BLaER1 treated with 17β-estradiol and CSF1 and Interleukin-3, amounts not matched to agents 10 nM and 100 nM (cell line): ENCODE results near the gene RNF151.
A peak's percentile ranks its signal among the peaks of the same experiment; 100 is the strongest.
"Not testable (repeated sequence)": the region's sequence is repeated elsewhere in the genome, so short reads cannot be mapped to it uniquely, and the experiment has no call there.

Source experiments
- H3K27ac ChIP-seq, 11 experiments: shearing (Covaris generic); formaldehyde crosslinking; 2 replicates each; pipeline ENCODE4 v1.8.1; 2022
- H3K27me3 ChIP-seq, 11 experiments: shearing (Covaris generic); formaldehyde crosslinking; 2 replicates each; pipeline ENCODE4 v1.8.1; 2022
- H3K36me3 ChIP-seq, 11 experiments: shearing (Covaris generic); formaldehyde crosslinking; 2 replicates each; pipeline ENCODE4 v1.8.1; 2022
- H3K4me1 ChIP-seq, 10 experiments: shearing (Covaris generic); formaldehyde crosslinking; 2 replicates each; pipeline ENCODE4 v1.8.1; 2022
- H3K4me2 ChIP-seq, 11 experiments: shearing (Covaris generic); formaldehyde crosslinking; 2 replicates each; pipeline ENCODE4 v1.8.1; 2022
- H3K4me3 ChIP-seq, 10 experiments: shearing (Covaris generic); formaldehyde crosslinking; 2 replicates each; pipeline ENCODE4 v1.8.1; 2022
- H3K9ac ChIP-seq, 11 experiments: shearing (Covaris generic); formaldehyde crosslinking; 2 replicates each; pipeline ENCODE4 v1.8.1; 2022
- H3K9me3 ChIP-seq, 11 experiments: shearing (Covaris generic); formaldehyde crosslinking; replicated peaks in 1 of 11; 2 replicates each; pipeline ENCODE4 v1.8.1; 2022
- H4K20me1 ChIP-seq, 11 experiments: shearing (Covaris generic); formaldehyde crosslinking; 2 replicates each; pipeline ENCODE4 v1.8.1; 2022
- Cebpa-rat ChIP-seq, 11 experiments: shearing (Covaris generic); IDR thresholded peaks; 2 replicates each; pipeline ENCODE4 v1.8.1; 2022

The RNF151 gene

DNA sequence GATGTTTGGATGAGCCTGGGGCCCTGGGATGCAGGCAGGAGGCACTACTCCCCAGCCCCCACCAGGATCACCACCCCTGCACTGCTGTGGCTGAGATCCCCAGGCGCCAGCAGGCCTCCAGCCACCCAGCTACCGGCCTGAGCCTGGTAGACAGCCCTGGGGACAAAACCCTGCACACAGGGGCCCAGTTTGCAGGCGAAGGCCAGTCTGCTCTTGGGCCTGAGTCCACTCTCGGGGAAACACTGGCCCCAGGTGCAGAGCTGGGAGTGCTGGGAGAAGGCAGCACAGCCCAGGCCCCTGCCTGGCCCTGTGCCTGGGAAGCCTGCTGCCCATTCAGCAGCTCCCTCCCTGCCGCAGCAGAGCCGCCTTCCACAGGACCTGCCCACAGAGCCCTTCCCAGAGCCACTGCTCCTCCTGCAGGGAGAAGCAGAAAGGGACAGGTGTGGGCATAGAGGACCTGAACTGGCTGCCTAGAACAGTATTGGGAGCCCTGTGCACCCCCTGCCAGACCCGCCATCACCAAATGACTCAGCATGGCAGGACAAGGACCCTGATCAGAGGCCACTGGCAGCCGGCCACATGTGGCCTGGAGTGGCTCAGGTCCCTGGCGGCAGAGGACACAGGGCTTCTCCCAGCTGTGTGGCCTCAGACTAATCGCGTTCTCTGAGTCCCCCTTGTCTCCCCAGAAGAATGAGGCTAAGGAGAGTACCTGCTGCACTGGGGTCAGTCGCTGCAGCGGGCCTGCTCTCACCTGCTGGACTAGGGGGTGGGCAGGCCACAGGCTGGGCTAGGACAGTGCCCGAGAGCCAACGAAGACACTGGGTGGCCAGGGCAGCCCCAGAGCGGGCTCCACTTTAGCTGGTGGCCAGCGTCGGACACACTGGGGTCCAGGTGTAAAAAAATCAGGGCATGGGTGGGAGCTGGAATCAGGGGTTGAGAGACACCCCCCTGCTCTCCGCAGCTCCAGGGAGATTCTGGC is 34.3 kb upstream of the RNF151 start:
- Histone ChIP-seq H3K4me1 (peaks cover 0 to 16% (median 5%) of the 10 kb centered on the region in 10 experiments; a peak in 9 of 20 replicates), H4K20me1 (peaks cover 0 to 9% (median 0%) of the 10 kb centered on the region in 11 experiments; a peak in 2 of 22 replicates), H3K27me3 (no peaks in the 10 kb centered on the region), H3K4me3 (no peak overlapping the region), H3K36me3 (peaks cover 0 to 10% (median 6%) of the 10 kb centered on the region in 11 experiments; a peak in 16 of 22 replicates), H3K27ac (no peak overlapping the region; a peak in 1 of 22 replicates), H3K4me2 (no peak overlapping the region), H3K9ac (peak overlapping the region in 5 of 11 experiments; percentile 20 to 41 (median 24); a peak in 6 of 22 replicates), H3K9me3 (no peaks in the 10 kb centered on the region)
- no peak for TF ChIP-seq Cebpa-rat (IDR thresholded peaks at IDR 0.05)

DNA sequence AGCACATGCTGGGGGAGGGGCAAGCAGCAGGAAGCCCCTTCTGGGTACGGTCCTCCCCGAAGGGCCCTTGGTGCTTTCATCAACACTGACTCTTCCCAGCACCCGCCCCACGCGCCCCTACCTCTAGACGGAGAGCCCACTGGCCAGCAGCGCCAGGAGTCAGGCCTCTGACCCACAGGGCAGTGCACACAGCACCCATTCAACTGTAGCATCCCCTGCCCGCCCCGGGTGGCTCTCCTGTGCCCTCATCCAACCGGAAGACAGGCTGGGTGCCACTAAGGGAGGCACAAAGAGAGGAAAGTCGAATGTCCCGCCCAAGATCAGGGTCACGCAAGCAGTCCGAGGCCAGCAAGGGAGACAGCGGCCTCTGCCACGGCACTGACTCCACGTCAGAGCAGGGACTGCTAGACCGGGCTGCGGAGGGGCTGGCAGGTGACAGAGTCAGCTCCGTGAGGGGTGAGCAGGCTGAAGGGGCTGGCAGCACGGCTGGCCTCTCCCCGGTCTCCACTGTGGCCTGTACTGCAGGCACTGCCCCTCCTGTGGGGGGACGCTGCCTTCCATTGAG is 33.5 kb upstream of the RNF151 start:
- Histone ChIP-seq H3K4me2 (0 out of 22 replicates have a peak overlapping the region, but pooled peaks of 1 of the 11 experiments have one; percentile 10), H3K4me3 (no peak overlapping the region), H3K4me1 (peaks cover 0 to 16% (median 5%) of the 10 kb centered on the region in 10 experiments; a peak in 10 of 20 replicates), H3K36me3 (peaks cover 4 to 19% (median 15%) of the 10 kb centered on the region in 11 experiments), H3K27me3 (no peaks in the 10 kb centered on the region), H3K9me3 (no peaks in the 10 kb centered on the region), H3K27ac (no peak overlapping the region), H3K9ac (peak overlapping the region in 5 of 11 experiments; percentile 7 to 48 (median 37); a peak in 6 of 22 replicates), H4K20me1 (peaks cover 0 to 9% (median 0%) of the 10 kb centered on the region in 11 experiments; a peak in 3 of 22 replicates)
- no peak for TF ChIP-seq Cebpa-rat (IDR thresholded peaks at IDR 0.05)

DNA sequence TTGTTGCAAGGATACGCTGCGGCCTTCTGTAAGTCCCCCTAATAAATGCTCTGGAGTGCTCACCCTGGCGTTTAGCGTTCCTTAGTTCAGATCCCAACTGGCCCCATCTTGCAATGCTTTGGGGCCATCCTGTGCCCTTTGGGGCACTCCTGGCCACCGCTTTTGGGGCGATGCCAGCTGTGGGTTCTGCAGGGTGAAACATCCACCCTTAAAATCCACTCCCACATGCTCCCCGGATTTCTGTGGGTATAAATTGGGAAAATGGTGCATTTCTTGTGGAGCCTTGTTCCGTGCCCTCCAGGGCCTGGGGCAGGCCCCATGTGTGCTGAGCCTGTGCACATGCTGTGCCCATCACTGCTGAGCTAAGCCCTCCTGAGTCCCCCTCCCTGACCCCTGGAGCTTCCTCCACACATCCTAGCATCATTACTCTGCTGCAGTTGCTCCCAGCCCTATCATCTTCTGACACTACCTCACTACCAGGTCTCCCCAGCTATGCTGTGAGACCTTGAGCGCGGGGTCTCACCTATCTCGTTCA is 29.6 kb upstream of the RNF151 start:
- Histone ChIP-seq H3K4me1 (peaks cover 21 to 43% (median 38%) of the 10 kb centered on the region in 10 experiments), H3K9ac (0 out of 22 replicates have a peak overlapping the region, but pooled peaks of 1 of the 11 experiments have one; percentile 15), H3K9me3 (no peaks in the 10 kb centered on the region), H3K36me3 (peaks cover 17 to 45% (median 31%) of the 10 kb centered on the region in 11 experiments), H3K27ac (no peak overlapping the region), H3K4me3 (no peak overlapping the region), H4K20me1 (peaks cover 0 to 40% (median 23%) of the 10 kb centered on the region in 11 experiments; a peak in 16 of 22 replicates), H3K27me3 (peaks cover 0 to under 1% (median 0%) of the 10 kb centered on the region in 11 experiments; a peak in 2 of 22 replicates), H3K4me2 (no peak overlapping the region)
- no peak for TF ChIP-seq Cebpa-rat (IDR thresholded peaks at IDR 0.05)

DNA sequence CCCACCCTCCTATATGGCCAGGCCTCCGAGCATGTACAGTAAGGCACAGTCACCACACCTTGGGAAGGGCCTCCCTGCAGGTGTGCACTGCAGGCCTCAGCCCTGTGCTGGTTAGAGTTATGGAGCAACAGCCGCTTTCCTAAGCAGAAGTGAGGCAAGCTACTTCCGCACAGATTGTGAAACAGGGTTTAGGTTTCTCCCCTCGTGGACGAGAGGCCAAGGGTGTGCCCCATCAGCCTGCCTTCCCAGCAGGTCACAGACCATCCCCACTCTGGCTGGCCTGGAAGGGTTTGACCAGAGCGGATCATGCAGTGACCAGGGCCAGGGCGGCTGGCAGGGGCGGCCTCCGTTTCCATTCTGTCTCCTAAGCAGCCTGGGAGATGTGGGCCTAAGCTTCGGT is 28.3 kb upstream of the RNF151 start:
- no peaks in the 10 kb centered on the region for H3K9me3 ChIP-seq
- H4K20me1 ChIP-seq = peaks cover 0 to 46% (median 27%) of the 10 kb centered on the region in 11 experiments; a peak in 16 of 22 replicates
- H3K4me1 ChIP-seq = peaks cover 28 to 50% (median 41%) of the 10 kb centered on the region in 10 experiments
- peak overlapping the region in 8 of 11 experiments; percentile 12 to 88 (median 38); a peak in 7 of 22 replicates for H3K9ac ChIP-seq
- no peak overlapping the region for H3K4me3 ChIP-seq
- no peak for TF ChIP-seq Cebpa-rat (IDR thresholded peaks at IDR 0.05)
- peak overlapping the region in 2 of 11 experiments; percentile 17 to 78; a peak in 2 of 22 replicates for H3K27ac ChIP-seq
- peaks cover 17 to 45% (median 31%) of the 10 kb centered on the region in 11 experiments for H3K36me3 ChIP-seq
- peaks cover 0 to 6% (median 0%) of the 10 kb centered on the region in 11 experiments; a peak in 3 of 22 replicates for H3K27me3 ChIP-seq
- H3K4me2 ChIP-seq = peak overlapping the region in 1 of 11 experiments; percentile 10; a peak in 1 of 22 replicates

DNA sequence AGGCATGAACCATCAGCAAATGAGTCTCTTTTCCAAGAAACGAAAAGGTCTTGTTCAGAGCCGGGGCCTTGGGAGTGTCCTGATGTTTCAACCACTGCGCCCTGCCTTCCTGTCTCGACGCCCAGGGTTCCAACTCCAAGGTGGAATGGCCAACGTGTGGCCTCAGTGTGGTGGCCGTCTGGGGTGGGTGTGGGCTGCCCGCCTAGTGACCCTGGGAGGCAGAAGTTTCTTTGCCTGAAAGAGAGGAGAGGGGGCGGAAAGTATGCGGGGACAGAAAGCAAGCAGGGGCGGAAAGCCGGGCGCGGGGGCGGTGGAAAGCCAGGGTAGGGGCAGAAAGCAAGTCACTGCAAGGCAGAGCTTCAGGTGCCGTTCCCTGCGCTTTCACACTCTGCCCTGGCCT is 27.7 kb upstream of the RNF151 start:
- Histone ChIP-seq H3K27ac (peak overlapping the region in 3 of 11 experiments; percentile 1 to 78 (median 17); a peak in 3 of 22 replicates), H3K4me1 (peaks cover 33 to 56% (median 47%) of the 10 kb centered on the region in 10 experiments), H3K4me2 (peak overlapping the region in 6 of 11 experiments; percentile 98 to 100 (median 100); a peak in 11 of 22 replicates), H3K36me3 (peaks cover 17 to 45% (median 31%) of the 10 kb centered on the region in 11 experiments), H3K9ac (peak overlapping the region in 10 of 11 experiments; percentile 16 to 88 (median 42); a peak in 12 of 22 replicates), H4K20me1 (peaks cover 0 to 46% (median 27%) of the 10 kb centered on the region in 11 experiments; a peak in 16 of 22 replicates), H3K4me3 (no peak overlapping the region), H3K27me3 (peaks cover 0 to 6% (median 0%) of the 10 kb centered on the region in 11 experiments; a peak in 3 of 22 replicates), H3K9me3 (no peaks in the 10 kb centered on the region)
- no peak for TF ChIP-seq Cebpa-rat (IDR thresholded peaks at IDR 0.05)

DNA sequence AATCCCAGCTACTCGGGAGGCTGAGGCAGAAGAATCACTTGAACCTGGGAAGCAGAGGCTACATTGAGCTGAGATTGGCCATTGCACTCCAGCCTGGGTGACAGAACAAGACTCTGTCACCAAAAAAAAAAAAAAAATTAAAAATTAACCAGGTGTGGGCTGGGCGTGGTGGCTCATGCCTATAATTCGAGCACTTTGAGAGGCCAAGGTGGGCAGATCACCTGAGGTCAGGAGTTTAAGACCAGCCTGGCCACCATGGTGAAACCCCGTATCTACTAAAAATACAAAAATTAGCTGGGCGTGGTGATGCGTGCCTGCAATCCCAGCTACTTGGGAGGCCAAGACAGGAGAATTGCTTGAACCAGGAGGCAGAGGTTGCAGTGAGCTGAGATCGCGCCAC is 26.8 kb upstream of the RNF151 start:
- H3K9me3 ChIP-seq, H3K27me3 ChIP-seq, H3K4me3 ChIP-seq: not testable (repeated sequence)
- Histone ChIP-seq H3K4me1 (peaks cover 38 to 65% (median 50%) of the 10 kb centered on the region in 10 experiments), H3K27ac (peak overlapping the region in 1 of 11 experiments; percentile 78; a peak in 2 of 22 replicates), H3K9ac (peak overlapping the region in 7 of 11 experiments; percentile 16 to 88 (median 46); a peak in 11 of 22 replicates), H4K20me1 (peaks cover 0 to 46% (median 27%) of the 10 kb centered on the region in 11 experiments; a peak in 16 of 22 replicates), H3K36me3 (peaks cover 17 to 45% (median 31%) of the 10 kb centered on the region in 11 experiments), H3K4me2 (peak overlapping the region; percentile 96 to 100 (median 100); a peak in 21 of 22 replicates)

DNA sequence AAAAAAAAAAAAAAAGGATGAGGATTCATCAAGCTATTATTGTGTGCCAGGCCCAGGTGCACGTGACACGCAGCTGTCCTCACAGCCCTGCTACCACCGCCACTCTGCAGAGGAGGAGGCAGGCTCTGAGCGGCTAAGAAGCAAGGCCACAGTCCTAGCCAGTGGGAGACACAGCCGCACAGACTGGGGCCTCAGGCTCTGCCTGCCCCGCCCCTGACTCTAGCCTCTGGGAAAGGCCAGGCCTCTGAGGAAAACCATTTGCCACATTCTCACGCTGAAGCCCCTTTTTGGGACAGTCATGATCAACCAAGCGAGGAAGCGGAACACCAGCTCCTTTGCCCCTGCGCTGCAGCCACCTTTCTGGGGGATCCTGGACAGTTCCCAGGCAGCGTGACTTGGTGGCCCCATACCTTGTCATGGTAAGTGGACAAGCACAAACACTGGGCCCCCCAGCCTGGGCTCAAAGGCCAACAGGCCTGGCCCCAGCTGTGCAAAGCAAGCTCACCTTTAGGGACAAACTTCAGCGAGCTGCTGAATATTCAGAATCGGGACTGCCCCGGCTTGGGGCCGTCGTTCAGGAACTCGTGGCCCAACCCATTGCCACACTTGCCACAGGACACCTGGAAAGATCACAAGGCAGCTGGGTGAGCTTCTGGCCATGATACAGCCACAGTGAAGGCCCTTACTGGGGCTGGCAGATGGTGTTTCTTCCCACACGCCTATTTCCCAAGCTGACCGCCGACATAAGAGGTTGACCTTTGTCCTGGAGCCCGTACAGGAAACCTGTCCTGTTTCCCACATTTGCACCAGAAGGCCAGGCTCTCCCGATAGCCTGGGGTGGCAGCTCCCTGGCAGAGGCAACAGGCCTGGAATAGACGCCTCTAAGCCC is 26.1 kb upstream of the RNF151 start:
- Histone ChIP-seq H3K4me3 (0 out of 20 replicates have a peak overlapping the region, but pooled peaks of 1 of the 10 experiments have one; percentile 1), H3K9me3 (no peaks in the 10 kb centered on the region), H3K9ac (peak overlapping the region; percentile 3 to 88 (median 32); a peak in 15 of 22 replicates), H3K27me3 (peaks cover 0 to 6% (median 0%) of the 10 kb centered on the region in 11 experiments; a peak in 3 of 22 replicates), H4K20me1 (peaks cover 0 to 46% (median 27%) of the 10 kb centered on the region in 11 experiments; a peak in 16 of 22 replicates), H3K4me1 (peaks cover 38 to 66% (median 50%) of the 10 kb centered on the region in 10 experiments), H3K4me2 (peak overlapping the region; percentile 96 to 100 (median 100)), H3K36me3 (peaks cover 17 to 45% (median 31%) of the 10 kb centered on the region in 11 experiments), H3K27ac (peak overlapping the region in 3 of 11 experiments; percentile 51 to 78 (median 70); a peak in 6 of 22 replicates)
- TF ChIP-seq Cebpa-rat (IDR thresholded peaks at IDR 0.05) = no peak
